CD4-positive, CD25-positive, alpha-beta regulatory T cell (primary cell): Measurements from ENCODE around the gene NFKB2. TPM values are rescaled to one million over a fixed set of nuclear protein-coding genes. Genes with fewer than 3 reads are reported as not detected.

Experiments used
- ATAC-seq, 2 donors: fragments of 150-1000 bp; cut with Tn5 transposase; one replicate each; pipeline ENCODE4 v1.10.0; 2021; ENCODE audit warnings: low read depth in 2 of 2, moderate number of reproducible peaks in 2 of 2, moderate library complexity in 1 of 2
- DNase-seq, 3 donors: peaks; one replicate each; pipeline versions ENCODE4 v3.0.0 to v3.0.0-alpha.2; 2012 to 2022; ENCODE audit warnings: mixed read lengths in 1 of 3
- H3K27ac ChIP-seq: one replicate; pipeline ENCODE4 v1.7.0; 2013; ENCODE audit warnings: mild to moderate bottlenecking, low read length; ENCODE audit not compliant: insufficient read depth, poor library complexity, severe bottlenecking
- H3K27me3 ChIP-seq: one replicate; pipeline ENCODE4 v1.7.0; 2013; ENCODE audit warnings: low read length; ENCODE audit not compliant: control insufficient read depth, insufficient read depth
- H3K36me3 ChIP-seq: one replicate; pipeline ENCODE4 v1.7.0; 2013; ENCODE audit warnings: mild to moderate bottlenecking, low read length, moderate library complexity; ENCODE audit not compliant: control insufficient read depth, insufficient read depth
- H3K4me1 ChIP-seq: 2 replicates; pipeline ENCODE4 v1.7.0; 2013; ENCODE audit warnings: mild to moderate bottlenecking, low read length; ENCODE audit not compliant: insufficient read depth, control insufficient read depth, poor library complexity, severe bottlenecking
- H3K4me3 ChIP-seq: one replicate; pipeline ENCODE4 v1.7.0; 2013; ENCODE audit warnings: low read depth, mild to moderate bottlenecking, low read length, moderate library complexity
- H3K9me3 ChIP-seq, 2 experiments: 1 replicate in 1 of 2; 2 replicates in 1 of 2; pipeline ENCODE4 v1.7.0; 2013; ENCODE audit warnings: low read length in 2 of 2, mild to moderate bottlenecking in 1 of 2, moderate library complexity in 1 of 2; ENCODE audit not compliant: control insufficient read depth in 2 of 2
- H3K27ac Mint-ChIP-seq, 3 donors: one replicate each; pipeline ENCODE4 v1.8.0; 2020 to 2022; ENCODE audit warnings: mild to moderate bottlenecking in 3 of 3, mixed read lengths in 3 of 3, moderate library complexity in 2 of 3
- H3K27me3 Mint-ChIP-seq: one replicate; pipeline ENCODE4 v1.8.0; 2022; ENCODE audit warnings: mild to moderate bottlenecking, mixed read lengths
- H3K36me3 Mint-ChIP-seq: one replicate; pipeline ENCODE4 v1.8.0; 2020; ENCODE audit warnings: mixed read lengths
- H3K4me1 Mint-ChIP-seq, 4 donors: one replicate each; pipeline ENCODE4 v1.8.0; 2020 to 2022; ENCODE audit warnings: mixed read lengths in 4 of 4, mild to moderate bottlenecking in 1 of 4
- H3K4me3 Mint-ChIP-seq, 4 donors: one replicate each; pipeline ENCODE4 v1.8.0; 2020 to 2022; ENCODE audit warnings: mild to moderate bottlenecking in 4 of 4, mixed read lengths in 4 of 4, moderate library complexity in 3 of 4
- H3K9me3 Mint-ChIP-seq, 7 donors: one replicate each; pipeline ENCODE4 v1.8.0; 2020 to 2022; ENCODE audit warnings: mixed read lengths in 7 of 7, mild to moderate bottlenecking in 3 of 7, moderate library complexity in 2 of 7
- polyA plus RNA-seq, 4 donors: library from polyadenylated mRNA; unstranded; fragments of 300-500 nt; fragmentation: Illumina TruSeq; gene quantifications; one replicate each; pipeline ENCODE4 v1.2.3, GENCODE V29; 2021
- total RNA-seq: library from RNA; stranded (reverse); gene quantifications from one replicate; pipeline ENCODE4 v1.2.3, GENCODE V29; 2022

The NFKB2 gene
- total and polyA plus RNA-seq, 5 donors from 2014 or later, result 6.3 to 385 (median 6.9) TPM

GRCh38 chr10:102431452-102432124 is 36.1 kb downstream of the NFKB2 start:
- H3K27ac ChIP-seq, result peak overlapping the region; percentile 63
- H3K4me3 Mint-ChIP-seq, result peak overlapping the region; percentile 93 to 99 (median 96)
- peaks cover 47% of the 10 kb centered on the region for H3K4me1 ChIP-seq
- no peak for DNase-seq
- peak overlapping the region; percentile 86 to 91 (median 90) for H3K27ac Mint-ChIP-seq
- no peaks in the 10 kb centered on the region for H3K9me3 ChIP-seq
- H3K27me3 ChIP-seq, result no peaks in the 10 kb centered on the region
- ATAC-seq, result no peak
- H3K4me1 Mint-ChIP-seq, result peaks cover 11 to 53% (median 37%) of the 10 kb centered on the region in 4 donors
- H3K36me3 ChIP-seq, result no peaks in the 10 kb centered on the region
- peaks cover 5% of the 10 kb centered on the region for H3K27me3 Mint-ChIP-seq
- H3K9me3 Mint-ChIP-seq, result no peaks in the 10 kb centered on the region
- peak overlapping the region; percentile 80 for H3K4me3 ChIP-seq
- H3K36me3 Mint-ChIP-seq, result no peaks in the 10 kb centered on the region

DNA sequence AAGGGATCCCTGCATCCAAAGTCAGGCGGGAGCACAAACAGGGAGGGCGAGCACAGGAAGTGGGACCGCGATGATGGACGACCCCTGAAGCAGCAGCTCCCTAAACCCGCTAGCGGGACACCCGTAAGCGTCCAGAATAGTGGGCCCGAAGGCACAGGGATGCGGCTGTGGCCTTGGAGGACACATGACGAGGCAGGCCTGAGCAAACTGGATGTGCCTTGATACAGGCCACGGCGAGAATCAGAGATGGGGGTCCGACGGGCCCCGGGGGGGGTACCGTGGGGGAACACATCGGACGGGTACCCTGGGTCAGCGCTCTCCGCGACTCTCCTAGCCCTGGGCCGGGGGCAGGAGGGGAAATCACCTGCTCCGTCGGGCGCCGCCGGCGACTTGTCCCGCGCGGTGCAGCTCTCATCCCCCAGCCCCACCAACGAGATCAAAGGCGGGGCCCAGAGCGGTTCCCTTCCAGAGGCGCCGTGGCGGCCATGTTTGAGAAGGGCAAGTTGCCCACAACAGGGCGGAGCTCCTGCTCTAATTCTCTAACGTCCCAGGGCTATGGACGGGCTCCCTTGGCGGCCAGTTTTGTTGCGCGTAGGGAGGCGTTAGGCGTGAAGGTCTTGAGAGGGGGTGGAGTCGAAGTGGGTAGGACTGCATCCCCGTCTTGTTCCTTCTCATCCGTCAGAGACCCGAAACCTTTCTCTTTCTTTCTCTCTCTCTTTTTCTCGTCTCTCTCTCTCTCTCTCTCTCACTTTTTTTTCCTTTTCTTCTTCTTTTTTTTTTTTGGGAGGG is 36.9 kb downstream of the NFKB2 start, which contains the start of gene CUEDC2:
CUEDC2 (minus strand) TSS at position 413 of the 789 bp plus-strand sequence. CDS start 7,386 bp downstream, outside the sequence.
- H3K36me3 Mint-ChIP-seq, result no peaks in the 10 kb centered on the region
- Histone ChIP-seq H3K27ac (peak within 1 kb of the TSS; percentile 63), H3K27me3 (no peaks in the 10 kb centered on the region), H3K36me3 (no peaks in the 10 kb centered on the region), H3K9me3 (no peaks in the 10 kb centered on the region), H3K4me3 (peak within 1 kb of the TSS; percentile 80), H3K4me1 (peaks cover 52% of the 10 kb centered on the region)
- no peaks in the 10 kb centered on the region for H3K9me3 Mint-ChIP-seq
- H3K27ac Mint-ChIP-seq, result peak within 1 kb of the TSS; percentile 90 to 91 (median 90)
- peak; percentile 94 for ATAC-seq
- DNase-seq, result peak; percentile 91 to 97 (median 93)
- H3K4me3 Mint-ChIP-seq, result peak within 1 kb of the TSS; percentile 93 to 99 (median 96)
- H3K4me1 Mint-ChIP-seq, result peaks cover 11 to 56% (median 39%) of the 10 kb centered on the region in 4 donors
- peaks cover 5% of the 10 kb centered on the region for H3K27me3 Mint-ChIP-seq

GRCh38 chr10:102433619-102434046 is 38.1 kb downstream of the NFKB2 start:
- Mint-ChIP-seq H3K9me3 (peaks cover 0 to 2% (median 0%) of the 10 kb centered on the region in 7 donors), H3K27me3 (peaks cover 5% of the 10 kb centered on the region), H3K27ac (peak overlapping the region; percentile 90 to 91 (median 90)), H3K4me1 (peaks cover 6 to 64% (median 43%) of the 10 kb centered on the region in 4 donors), H3K4me3 (peak overlapping the region; percentile 93 to 99 (median 96)), H3K36me3 (no peaks in the 10 kb centered on the region)
- H3K27ac ChIP-seq, result no peak overlapping the region
- no peaks in the 10 kb centered on the region for H3K36me3 ChIP-seq
- no peaks in the 10 kb centered on the region for H3K27me3 ChIP-seq
- ATAC-seq (no peak), DNase-seq (no peak)
- H3K4me1 ChIP-seq, result peaks cover 60% of the 10 kb centered on the region
- H3K4me3 ChIP-seq, result no peak overlapping the region
- no peaks in the 10 kb centered on the region for H3K9me3 ChIP-seq

GRCh38 chr10:102434394-102435132 is 39.1 kb downstream of the NFKB2 start:
- peaks cover 6 to 64% (median 43%) of the 10 kb centered on the region in 4 donors for H3K4me1 Mint-ChIP-seq
- H3K27me3 ChIP-seq, result no peaks in the 10 kb centered on the region
- peak overlapping the region; percentile 65 for H3K27ac ChIP-seq
- ATAC-seq (no peak), DNase-seq (no peak)
- H3K4me1 ChIP-seq, result peaks cover 60% of the 10 kb centered on the region
- H3K4me3 Mint-ChIP-seq, result peak overlapping the region; percentile 77 to 99 (median 92)
- no peaks in the 10 kb centered on the region for H3K9me3 ChIP-seq
- no peaks in the 10 kb centered on the region for H3K36me3 ChIP-seq
- peaks cover 0 to 2% (median 0%) of the 10 kb centered on the region in 7 donors for H3K9me3 Mint-ChIP-seq
- peak overlapping the region; percentile 78 to 91 (median 85) for H3K27ac Mint-ChIP-seq
- peaks cover 5% of the 10 kb centered on the region for H3K27me3 Mint-ChIP-seq
- no peaks in the 10 kb centered on the region for H3K36me3 Mint-ChIP-seq
- H3K4me3 ChIP-seq, result no peak overlapping the region

DNA sequence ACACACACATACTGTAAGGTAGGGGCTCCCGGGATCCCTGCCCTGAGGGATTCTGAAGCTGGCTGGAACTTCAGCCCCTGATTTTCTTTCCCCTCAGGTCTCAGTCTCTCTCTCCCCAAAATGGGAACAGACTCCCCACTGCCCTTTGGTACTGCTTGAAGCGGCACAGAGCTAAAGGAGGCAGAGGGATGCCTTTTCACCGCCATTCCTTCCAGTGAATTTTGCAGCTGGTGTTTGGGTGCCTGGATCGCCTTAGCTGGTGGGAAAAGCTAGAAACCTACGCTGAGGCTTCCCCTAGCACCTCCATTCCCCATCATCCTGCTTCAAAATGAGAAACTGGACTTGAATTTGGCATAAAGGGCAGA is 39.6 kb downstream of the NFKB2 start:
- H3K27me3 ChIP-seq, result no peaks in the 10 kb centered on the region
- ATAC-seq, result no peak
- H3K27ac ChIP-seq, result peak overlapping the region; percentile 65
- H3K36me3 Mint-ChIP-seq, result no peaks in the 10 kb centered on the region
- H3K4me1 ChIP-seq, result peaks cover 60% of the 10 kb centered on the region
- H3K36me3 ChIP-seq, result no peaks in the 10 kb centered on the region
- DNase-seq, result no peak
- H3K27me3 Mint-ChIP-seq, result peaks cover 5% of the 10 kb centered on the region
- peak overlapping the region; percentile 77 to 99 (median 92) for H3K4me3 Mint-ChIP-seq
- H3K4me1 Mint-ChIP-seq, result peaks cover 6 to 64% (median 43%) of the 10 kb centered on the region in 4 donors
- no peaks in the 10 kb centered on the region for H3K9me3 ChIP-seq
- H3K27ac Mint-ChIP-seq, result peak overlapping the region; percentile 78 to 91 (median 85)
- peak overlapping the region; percentile 44 for H3K4me3 ChIP-seq
- H3K9me3 Mint-ChIP-seq, result peaks cover 0 to 2% (median 0%) of the 10 kb centered on the region in 7 donors

- peaks cover 0 to 2% (median 0%) of the 10 kb centered on the region in 7 donors for H3K9me3 Mint-ChIP-seq
- peak overlapping the region; percentile 85 to 92 (median 91) for H3K27ac Mint-ChIP-seq
- H3K4me3 ChIP-seq, result peak overlapping the region; percentile 77
- ATAC-seq (no peak), DNase-seq (peak in 1 of 3 donors; percentile 90)
- H3K4me1 Mint-ChIP-seq, result peaks cover 6 to 64% (median 43%) of the 10 kb centered on the region in 4 donors
- H3K9me3 ChIP-seq, result no peaks in the 10 kb centered on the region
- H3K36me3 Mint-ChIP-seq, result no peaks in the 10 kb centered on the region
- H3K27me3 Mint-ChIP-seq, result peaks cover 5% of the 10 kb centered on the region
- H3K27ac ChIP-seq, result peak overlapping the region; percentile 65
- H3K4me1 ChIP-seq, result peaks cover 60% of the 10 kb centered on the region
- no peaks in the 10 kb centered on the region for H3K27me3 ChIP-seq
- peak overlapping the region; percentile 77 to 99 (median 92) for H3K4me3 Mint-ChIP-seq
- no peaks in the 10 kb centered on the region for H3K36me3 ChIP-seq
Measured at GRCh38 chr10:102435529-102436233, 40.2 kb downstream of the NFKB2 start.

DNA sequence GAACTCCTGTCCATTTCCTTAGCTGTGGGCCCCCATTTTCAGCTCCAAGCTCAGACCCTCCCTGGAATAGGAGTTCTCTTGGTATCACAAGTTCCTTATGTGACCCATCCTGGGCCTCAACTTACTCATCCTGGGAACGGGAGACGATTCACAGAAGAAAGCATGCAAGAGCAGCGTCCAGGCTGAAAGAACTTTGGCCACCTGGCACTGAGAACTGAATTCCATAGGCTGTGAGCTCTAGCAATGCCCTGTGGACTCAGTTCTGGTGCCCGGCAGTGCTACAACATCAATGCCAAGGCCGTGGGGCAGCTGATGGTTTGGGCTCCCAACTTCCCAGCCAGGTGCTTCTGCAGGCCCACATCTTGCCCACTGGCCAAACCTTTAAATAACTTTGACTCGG is 40.8 kb downstream of the NFKB2 start:
- Histone ChIP-seq H3K27me3 (no peaks in the 10 kb centered on the region), H3K4me1 (peaks cover 60% of the 10 kb centered on the region), H3K4me3 (peak overlapping the region; percentile 77), H3K27ac (no peak overlapping the region), H3K9me3 (no peaks in the 10 kb centered on the region), H3K36me3 (no peaks in the 10 kb centered on the region)
- DNase-seq (no peak), ATAC-seq (no peak)
- H3K27ac Mint-ChIP-seq, result peak overlapping the region; percentile 62 to 92 (median 82)
- H3K4me1 Mint-ChIP-seq, result peaks cover 6 to 64% (median 42%) of the 10 kb centered on the region in 4 donors
- H3K36me3 Mint-ChIP-seq, result no peaks in the 10 kb centered on the region
- H3K27me3 Mint-ChIP-seq, result peaks cover 5% of the 10 kb centered on the region
- H3K4me3 Mint-ChIP-seq, result peak overlapping the region; percentile 77 to 99 (median 92)
- peaks cover 0 to 2% (median 0%) of the 10 kb centered on the region in 7 donors for H3K9me3 Mint-ChIP-seq
